Vagina (tissue), 2 donors: ENCODE data around the gene CORO1A. TPM values are rescaled to one million over a fixed set of nuclear protein-coding genes. Genes with fewer than 3 reads are reported as not detected.

Source experiments
- DNase-seq, 2 donors: peaks; one replicate each; pipeline ENCODE4 v3.0.0-alpha.2; 2017; ENCODE audit errors: extremely low spot score in 2 of 2
- H3K27ac ChIP-seq: fragments of 200-600 bp; sonication (generic); one replicate; pipeline ENCODE4 v1.5.1; 2019
- H3K27me3 ChIP-seq: fragments of 200-600 bp; sonication (generic); one replicate; pipeline ENCODE4 v1.5.1; 2019
- H3K36me3 ChIP-seq, 2 donors: fragments of 200-600 bp; sonication (generic); one replicate each; pipeline ENCODE4 v1.5.1; 2017 to 2019
- H3K4me1 ChIP-seq: fragments of 200-600 bp; sonication (generic); one replicate; pipeline ENCODE4 v1.5.1; 2019
- H3K4me3 ChIP-seq, 2 donors: fragments of 200-600 bp; sonication (generic); 1 replicate in 1 of 2; 2 replicates in 1 of 2; pipeline ENCODE4 v1.5.1; 2016 to 2019
- H3K9me3 ChIP-seq: fragments of 200-600 bp; sonication (generic); one replicate; pipeline ENCODE4 v1.5.1; 2019
- POLR2A ChIP-seq, 2 donors: fragments of 450-650 bp; IDR thresholded peaks; one replicate each; pipeline ENCODE4 v1.6.1; 2017; ENCODE audit warnings: antibody characterized with exemption in 2 of 2, mild to moderate bottlenecking in 2 of 2, moderate library complexity in 2 of 2
- POLR2AphosphoS5 ChIP-seq, 2 donors: sonication (generic); formaldehyde crosslinking; IDR thresholded peaks; one replicate each; pipeline ENCODE4 v1.9.0; 2017; ENCODE audit warnings: antibody characterized with exemption in 2 of 2, mild to moderate bottlenecking in 2 of 2, low read depth in 1 of 2; ENCODE audit not compliant: insufficient read depth in 1 of 2
- intact Hi-C: fragments of 100-400 bp; cut with DNase I; formaldehyde crosslinking; loops from one replicate; pipeline ENCODE4 v1.15.1; 2023
- total RNA-seq: library from RNA; depleted of rRNA; stranded (reverse); fragments of >200 nt; gene quantifications from one replicate; pipeline ENCODE4 v1.2.3, GENCODE V29; 2016
- TF ChIP-seq, protein P1 (sequence below), 3 experiments: fragments of 450-650 bp in 2 of 3; fragments of 200-600 bp in 1 of 3; sonication (generic) in 1 of 3; IDR thresholded peaks; one replicate each; pipeline ENCODE4 v1.5.1; 2017 to 2019; ENCODE audit warnings: antibody characterized with exemption in 3 of 3, mild to moderate bottlenecking in 2 of 3, moderate library complexity in 2 of 3

Gene CORO1A
- total RNA-seq, 1 donor from 2014 or later = 51.1 TPM

DNA sequence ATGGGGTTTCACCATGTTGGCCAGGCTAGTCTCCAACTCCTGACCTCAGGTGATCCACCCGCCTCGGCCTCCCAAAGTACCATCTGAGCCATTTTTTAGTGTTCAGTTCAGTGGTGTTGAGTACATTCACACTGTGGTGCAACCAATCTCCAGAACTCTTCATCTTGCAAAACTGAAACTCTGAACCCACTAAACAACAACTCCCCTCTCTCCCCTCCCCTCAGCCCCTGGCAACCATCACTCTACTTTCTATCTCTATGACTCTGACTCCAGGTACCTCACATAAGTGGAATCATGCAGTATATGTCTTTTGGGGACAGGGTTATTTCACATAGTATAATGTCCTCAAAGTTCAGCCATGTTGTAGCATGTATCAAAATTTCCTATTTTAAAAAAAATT lies 41.7 kb upstream of the CORO1A start:
- Histone ChIP-seq H3K36me3 (no peaks in the 10 kb centered on the region), H3K9me3 (no peaks in the 10 kb centered on the region), H3K27ac (no peak overlapping the region), H3K27me3 (no peaks in the 10 kb centered on the region), H3K4me3 (no peak overlapping the region), H3K4me1 (no peaks in the 10 kb centered on the region)
- intact Hi-C loops = no loop called here
- DNase-seq = no peak
- TF ChIP-seq, protein P1, sequence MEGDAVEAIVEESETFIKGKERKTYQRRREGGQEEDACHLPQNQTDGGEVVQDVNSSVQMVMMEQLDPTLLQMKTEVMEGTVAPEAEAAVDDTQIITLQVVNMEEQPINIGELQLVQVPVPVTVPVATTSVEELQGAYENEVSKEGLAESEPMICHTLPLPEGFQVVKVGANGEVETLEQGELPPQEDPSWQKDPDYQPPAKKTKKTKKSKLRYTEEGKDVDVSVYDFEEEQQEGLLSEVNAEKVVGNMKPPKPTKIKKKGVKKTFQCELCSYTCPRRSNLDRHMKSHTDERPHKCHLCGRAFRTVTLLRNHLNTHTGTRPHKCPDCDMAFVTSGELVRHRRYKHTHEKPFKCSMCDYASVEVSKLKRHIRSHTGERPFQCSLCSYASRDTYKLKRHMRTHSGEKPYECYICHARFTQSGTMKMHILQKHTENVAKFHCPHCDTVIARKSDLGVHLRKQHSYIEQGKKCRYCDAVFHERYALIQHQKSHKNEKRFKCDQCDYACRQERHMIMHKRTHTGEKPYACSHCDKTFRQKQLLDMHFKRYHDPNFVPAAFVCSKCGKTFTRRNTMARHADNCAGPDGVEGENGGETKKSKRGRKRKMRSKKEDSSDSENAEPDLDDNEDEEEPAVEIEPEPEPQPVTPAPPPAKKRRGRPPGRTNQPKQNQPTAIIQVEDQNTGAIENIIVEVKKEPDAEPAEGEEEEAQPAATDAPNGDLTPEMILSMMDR (IDR thresholded peaks at IDR 0.05) = no peak
- TF ChIP-seq POLR2A (IDR thresholded peaks at IDR 0.05) (no peak), POLR2AphosphoS5 (IDR thresholded peaks at IDR 0.05; ENCODE audit: insufficient read depth in 1 of 2, low read depth in 1 of 2) (no peak)

DNA sequence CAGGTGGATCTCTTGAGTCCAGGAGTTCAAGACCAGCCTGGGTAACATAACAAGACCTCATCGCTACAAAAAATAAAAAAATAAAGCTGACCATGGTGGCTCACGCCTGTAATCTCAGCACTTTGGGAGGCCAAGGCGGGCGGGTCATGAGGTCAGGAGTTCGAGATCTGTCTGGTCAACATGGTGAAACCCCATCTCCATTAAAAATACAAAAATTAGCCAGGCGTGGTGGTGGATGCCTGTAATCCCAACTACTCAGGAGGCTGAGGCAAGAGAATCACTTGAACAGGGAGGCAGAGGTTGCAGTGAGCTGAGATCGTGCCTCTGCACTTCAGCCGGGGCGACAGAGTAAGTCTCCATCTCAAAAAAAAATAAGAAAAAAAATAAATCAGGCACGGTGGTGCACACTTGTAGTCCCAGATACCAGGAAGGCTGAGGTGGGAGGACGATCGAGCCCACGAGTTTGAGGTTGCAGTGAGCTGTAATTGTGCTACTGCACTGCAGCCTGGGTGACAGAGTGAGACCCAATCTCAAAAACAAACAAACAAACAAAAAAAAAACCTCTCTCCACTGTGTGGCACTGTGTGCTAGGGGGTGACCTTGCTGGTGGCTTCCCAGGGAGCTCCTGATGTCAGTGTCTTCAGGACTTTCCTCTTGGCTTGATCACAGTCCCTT lies 40.6 kb upstream of the CORO1A start:
- Histone ChIP-seq H3K4me3 (no peak overlapping the region), H3K27me3 (no peaks in the 10 kb centered on the region), H3K4me1 (no peaks in the 10 kb centered on the region), H3K36me3 (no peaks in the 10 kb centered on the region), H3K9me3 (no peaks in the 10 kb centered on the region), H3K27ac (no peak overlapping the region)
- TF ChIP-seq POLR2A (IDR thresholded peaks at IDR 0.05) (no peak), POLR2AphosphoS5 (IDR thresholded peaks at IDR 0.05; ENCODE audit: insufficient read depth in 1 of 2, low read depth in 1 of 2) (no peak)
- TF ChIP-seq, protein P1 (IDR thresholded peaks at IDR 0.05) = no peak
- no peak for DNase-seq
- intact Hi-C loops = no loop called here

DNA sequence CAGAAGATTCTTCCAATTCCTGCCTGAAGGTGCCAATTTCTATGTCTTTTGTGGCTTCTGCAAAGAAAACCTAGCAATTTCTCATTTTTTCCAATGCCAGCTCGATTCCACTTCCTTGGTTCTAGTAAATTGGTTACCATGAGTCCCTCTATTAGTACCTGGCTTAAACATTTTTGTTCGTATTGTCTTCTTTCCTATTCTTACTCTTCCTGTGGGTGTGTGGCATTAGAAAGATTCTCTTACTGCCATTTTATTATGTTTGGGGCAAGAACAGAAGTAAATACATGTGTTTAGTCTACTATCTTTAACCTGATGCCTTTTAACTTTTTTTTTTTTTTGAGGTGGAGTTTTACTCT lies 40.1 kb upstream of the CORO1A start:
- H3K36me3 ChIP-seq = no peaks in the 10 kb centered on the region
- TF ChIP-seq POLR2A (IDR thresholded peaks at IDR 0.05) = no peak
- no peak for TF ChIP-seq POLR2AphosphoS5 (IDR thresholded peaks at IDR 0.05; ENCODE audit: insufficient read depth in 1 of 2, low read depth in 1 of 2)
- TF ChIP-seq, protein P1 (IDR thresholded peaks at IDR 0.05) = no peak
- no peak overlapping the region for H3K4me3 ChIP-seq
- H3K27me3 ChIP-seq = no peaks in the 10 kb centered on the region
- H3K4me1 ChIP-seq = no peaks in the 10 kb centered on the region
- no peak for DNase-seq
- no peak overlapping the region for H3K27ac ChIP-seq
- intact Hi-C loops = no loop called here
- no peaks in the 10 kb centered on the region for H3K9me3 ChIP-seq

DNA sequence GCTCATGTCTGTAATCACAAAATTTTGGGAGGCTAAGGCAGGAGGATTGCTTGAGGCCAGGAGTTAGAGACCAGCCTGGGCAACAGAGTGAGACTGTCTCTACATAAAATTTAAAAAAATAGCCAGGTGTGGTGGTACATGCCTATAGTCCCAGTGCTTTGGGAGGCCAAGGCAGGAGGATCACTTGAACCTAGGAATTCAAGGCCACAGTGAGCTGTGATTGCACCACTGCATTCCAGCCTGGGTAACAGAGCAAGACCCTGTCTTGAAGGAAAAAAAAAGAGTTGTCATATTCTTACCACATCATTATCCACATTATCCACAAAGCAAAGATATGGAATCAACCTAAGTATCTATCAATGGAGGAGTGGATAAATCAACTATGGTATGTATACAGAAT lies 39.4 kb upstream of the CORO1A start:
- no peak for DNase-seq
- H3K27me3 ChIP-seq = no peaks in the 10 kb centered on the region
- TF ChIP-seq, protein P1 (IDR thresholded peaks at IDR 0.05) = no peak
- TF ChIP-seq POLR2AphosphoS5 (IDR thresholded peaks at IDR 0.05; ENCODE audit: insufficient read depth in 1 of 2, low read depth in 1 of 2) = no peak
- TF ChIP-seq POLR2A (IDR thresholded peaks at IDR 0.05) = no peak
- H3K9me3 ChIP-seq = no peaks in the 10 kb centered on the region
- no peak overlapping the region for H3K4me3 ChIP-seq
- no peaks in the 10 kb centered on the region for H3K4me1 ChIP-seq
- no peaks in the 10 kb centered on the region for H3K36me3 ChIP-seq
- intact Hi-C loops = no loop called here
- H3K27ac ChIP-seq = no peak overlapping the region

DNA sequence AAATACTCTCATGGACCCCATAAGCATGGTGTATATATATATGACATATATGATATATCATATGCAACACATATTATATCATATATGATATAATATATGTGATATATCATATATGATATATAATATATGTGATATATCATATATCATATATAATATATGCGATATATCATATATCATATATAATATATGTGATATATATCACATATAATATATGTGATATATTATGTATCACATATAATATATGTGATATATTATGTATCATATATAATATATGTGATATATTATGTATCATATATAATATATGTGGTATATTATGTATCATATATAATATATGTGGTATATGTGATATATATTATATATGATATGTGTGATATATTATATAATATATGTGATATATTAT lies 38.5 kb upstream of the CORO1A start:
- TF ChIP-seq POLR2AphosphoS5 (IDR thresholded peaks at IDR 0.05; ENCODE audit: insufficient read depth in 1 of 2, low read depth in 1 of 2) = no peak
- TF ChIP-seq, protein P1 (IDR thresholded peaks at IDR 0.05) = no peak
- intact Hi-C loops = no loop called here

More for the DNA sequence above, 38.5 kb upstream of the CORO1A start:
- H3K36me3 ChIP-seq = no peaks in the 10 kb centered on the region
- no peak overlapping the region for H3K27ac ChIP-seq
- H3K4me3 ChIP-seq = no peak overlapping the region
- no peaks in the 10 kb centered on the region for H3K4me1 ChIP-seq
- H3K27me3 ChIP-seq = no peaks in the 10 kb centered on the region
- no peak for DNase-seq
- no peaks in the 10 kb centered on the region for H3K9me3 ChIP-seq
